Gastrocnemius medialis (tissue), 4 donors: ENCODE data around the gene WWOX.

Source experiments
- CTCF ChIP-seq, 5 experiments: fragments of 450-650 bp in 3 of 5; fragments of 200-600 bp in 2 of 5; sonication (generic) in 2 of 5; IDR thresholded peaks in 4 of 5; conservative IDR thresholded peaks in 1 of 5; 1 replicate in 4 of 5; 2 replicates in 1 of 5; pipeline ENCODE4 v1.5.1; 2016 to 2019; ENCODE audit warnings: antibody characterized with exemption in 5 of 5, mild to moderate bottlenecking in 3 of 5, moderate library complexity in 3 of 5
- POLR2A ChIP-seq, 2 donors: fragments of 450-650 bp; IDR thresholded peaks; one replicate each; pipeline ENCODE4 v1.6.1; 2017; ENCODE audit warnings: antibody characterized with exemption in 2 of 2, mild to moderate bottlenecking in 2 of 2, moderate library complexity in 2 of 2

GRCh38 chr16:79206889-79207288 lies 1107.4 kb downstream of the WWOX start:
- TF ChIP-seq CTCF (IDR thresholded peaks at IDR 0.05 in 4 of 5, conservative IDR thresholded peaks at IDR 0.05 in 1 of 5) (no peak), POLR2A (IDR thresholded peaks at IDR 0.05) (no peak)
